ENCODE data around the gene ZDHHC19.

The ZDHHC19 gene

DNA sequence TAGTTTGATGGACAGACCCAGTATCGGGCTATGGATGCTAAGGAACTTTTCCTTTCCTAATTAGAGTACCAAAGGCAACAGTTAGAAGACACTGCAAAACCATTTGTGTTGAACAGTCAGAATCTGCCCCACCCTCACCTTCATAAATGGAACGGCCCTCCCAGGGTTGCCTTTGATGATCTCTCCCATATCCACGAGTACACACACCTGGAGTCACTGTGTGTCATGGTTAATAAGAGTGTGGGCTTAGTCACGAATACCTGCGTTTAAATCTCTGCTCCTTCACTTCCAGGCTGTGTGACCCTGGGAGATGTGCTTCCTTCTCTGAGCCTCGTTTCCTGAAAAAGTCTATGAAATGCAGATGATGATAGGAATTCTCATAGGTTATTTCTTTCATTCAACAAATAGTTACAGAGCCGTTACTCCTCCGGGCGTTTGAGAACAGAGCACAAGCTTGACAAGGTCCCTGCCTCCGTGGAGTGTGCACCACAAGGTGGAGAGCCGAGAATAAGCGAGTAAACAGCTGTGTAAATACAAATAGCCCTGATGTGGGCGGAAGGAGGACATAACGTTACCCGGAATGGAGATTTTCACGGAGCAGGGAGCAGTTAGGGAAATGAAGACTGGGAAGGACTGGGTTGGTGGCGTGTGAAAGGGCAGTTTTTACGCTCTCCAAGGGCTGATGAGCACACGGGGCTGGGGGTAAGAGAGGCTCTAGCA lies 11.8 kb upstream of the ZDHHC19 start:
- Histone ChIP-seq H3K4me2 (ENCODE audit: low read length, poor library complexity, severe bottlenecking) (no peak overlapping the region), H3K4me1 (ENCODE audit: control insufficient read depth, insufficient read depth, low read depth, low read length) (peaks cover 7% of the 10 kb centered on the region), H2BK5ac (ENCODE audit: low read depth, low read length, poor library complexity, severe bottlenecking) (no peak overlapping the region), H3K23ac (ENCODE audit: low read length in 2 of 2) (no peak overlapping the region), H2BK120ac (ENCODE audit: low read depth, low read length) (no peak overlapping the region), H3K9me3 (ENCODE audit: control insufficient read depth, low read length) (no peaks in the 10 kb centered on the region), H2BK12ac (ENCODE audit: low read length in 2 of 2) (no peak overlapping the region), H3K9ac (ENCODE audit: low read length) (no peak overlapping the region), H3K4me3 (ENCODE audit: insufficient read depth in 1 of 2, low read depth in 1 of 2, low read length in 2 of 2) (no peak overlapping the region), H2AK5ac (ENCODE audit: low read length, severe bottlenecking) (no peak overlapping the region), H2AFZ (ENCODE audit: low read depth, low read length) (no peak overlapping the region), H3K27ac (ENCODE audit: low read length, poor library complexity, severe bottlenecking) (no peak overlapping the region), H3K79me1 (replicated peaks; ENCODE audit: low read length, poor library complexity, severe bottlenecking) (no peaks in the 10 kb centered on the region), H3K27me3 (ENCODE audit: control insufficient read depth in 1 of 2, insufficient read depth in 1 of 2, low read length in 2 of 2) (peaks cover 0 to 16% of the 10 kb centered on the region in 2 experiments), H3K36me3 (ENCODE audit: control insufficient read depth in 1 of 2, insufficient read depth in 2 of 2, low read depth in 1 of 2, low read length in 2 of 2) (no peaks in the 10 kb centered on the region), H3K14ac (ENCODE audit: low read length in 2 of 2) (no peak overlapping the region), H4K91ac (ENCODE audit: low read length) (no peak overlapping the region), H3K4ac (ENCODE audit: low read depth in 1 of 2, low read length in 2 of 2) (no peak overlapping the region), H4K8ac (ENCODE audit: low read length) (no peak overlapping the region), H2BK15ac (ENCODE audit: low read depth, poor library complexity, severe bottlenecking) (no peak overlapping the region), H3K18ac (ENCODE audit: low read depth in 1 of 2, low read length in 2 of 2) (no peak overlapping the region)
- 85% methylated on average over 17 of the region's 19 CpGs for WGBS
- DNase-seq, result no peak

- H2BK15ac ChIP-seq (ENCODE audit: low read depth, poor library complexity, severe bottlenecking), result no peak overlapping the region
- no peak overlapping the region for H2BK5ac ChIP-seq (ENCODE audit: low read depth, low read length, poor library complexity, severe bottlenecking)
- no peak overlapping the region for H2AFZ ChIP-seq (ENCODE audit: low read depth, low read length)
- H2BK120ac ChIP-seq (ENCODE audit: low read depth, low read length), result no peak overlapping the region
- no peak overlapping the region for H3K4me3 ChIP-seq (ENCODE audit: insufficient read depth in 1 of 2, low read depth in 1 of 2, low read length in 2 of 2)
- no peak overlapping the region for H3K4ac ChIP-seq (ENCODE audit: low read depth in 1 of 2, low read length in 2 of 2)
- no peak overlapping the region for H3K14ac ChIP-seq (ENCODE audit: low read length in 2 of 2)
- H3K4me1 ChIP-seq (ENCODE audit: control insufficient read depth, insufficient read depth, low read depth, low read length), result peaks cover 12% of the 10 kb centered on the region
- DNase-seq, result no peak
- H4K91ac ChIP-seq (ENCODE audit: low read length), result no peak overlapping the region
- H2AK5ac ChIP-seq (ENCODE audit: low read length, severe bottlenecking), result no peak overlapping the region
- 91% methylated on average over 6 of the region's 7 CpGs for WGBS
- H2BK12ac ChIP-seq (ENCODE audit: low read length in 2 of 2), result no peak overlapping the region
- no peak overlapping the region for H3K27ac ChIP-seq (ENCODE audit: low read length, poor library complexity, severe bottlenecking)
- H3K27me3 ChIP-seq (ENCODE audit: control insufficient read depth in 1 of 2, insufficient read depth in 1 of 2, low read length in 2 of 2), result peaks cover 0 to 10% of the 10 kb centered on the region in 2 experiments
- H3K36me3 ChIP-seq (ENCODE audit: control insufficient read depth in 1 of 2, insufficient read depth in 2 of 2, low read depth in 1 of 2, low read length in 2 of 2), result no peaks in the 10 kb centered on the region
- no peaks in the 10 kb centered on the region for H3K9me3 ChIP-seq (ENCODE audit: control insufficient read depth, low read length)
- no peak overlapping the region for H3K23ac ChIP-seq (ENCODE audit: low read length in 2 of 2)
- no peak overlapping the region for H3K9ac ChIP-seq (ENCODE audit: low read length)
- no peak overlapping the region for H4K8ac ChIP-seq (ENCODE audit: low read length)
- H3K4me2 ChIP-seq (ENCODE audit: low read length, poor library complexity, severe bottlenecking), result no peak overlapping the region
- no peaks in the 10 kb centered on the region for H3K79me1 ChIP-seq (replicated peaks; ENCODE audit: low read length, poor library complexity, severe bottlenecking)
- H3K18ac ChIP-seq (ENCODE audit: low read depth in 1 of 2, low read length in 2 of 2), result no peak overlapping the region
Measured at GRCh38 chr3:196220991-196221390, 9.8 kb upstream of the ZDHHC19 start.

- Histone ChIP-seq H3K18ac (ENCODE audit: low read depth in 1 of 2, low read length in 2 of 2) (no peak overlapping the region), H3K4me2 (ENCODE audit: low read length, poor library complexity, severe bottlenecking) (no peak overlapping the region), H2AFZ (ENCODE audit: low read depth, low read length) (no peak overlapping the region), H3K4me1 (ENCODE audit: control insufficient read depth, insufficient read depth, low read depth, low read length) (peaks cover 12% of the 10 kb centered on the region), H3K4ac (ENCODE audit: low read depth in 1 of 2, low read length in 2 of 2) (no peak overlapping the region), H4K91ac (ENCODE audit: low read length) (no peak overlapping the region), H3K23ac (ENCODE audit: low read length in 2 of 2) (no peak overlapping the region), H3K4me3 (ENCODE audit: insufficient read depth in 1 of 2, low read depth in 1 of 2, low read length in 2 of 2) (no peak overlapping the region), H3K79me1 (replicated peaks; ENCODE audit: low read length, poor library complexity, severe bottlenecking) (no peaks in the 10 kb centered on the region), H2BK12ac (ENCODE audit: low read length in 2 of 2) (no peak overlapping the region), H3K9ac (ENCODE audit: low read length) (no peak overlapping the region), H3K14ac (ENCODE audit: low read length in 2 of 2) (no peak overlapping the region), H3K36me3 (ENCODE audit: control insufficient read depth in 1 of 2, insufficient read depth in 2 of 2, low read depth in 1 of 2, low read length in 2 of 2) (no peaks in the 10 kb centered on the region), H3K27me3 (ENCODE audit: control insufficient read depth in 1 of 2, insufficient read depth in 1 of 2, low read length in 2 of 2) (peaks cover 0 to 14% of the 10 kb centered on the region in 2 experiments), H4K8ac (ENCODE audit: low read length) (no peak overlapping the region), H3K9me3 (ENCODE audit: control insufficient read depth, low read length) (no peaks in the 10 kb centered on the region), H2BK5ac (ENCODE audit: low read depth, low read length, poor library complexity, severe bottlenecking) (no peak overlapping the region), H2BK15ac (ENCODE audit: low read depth, poor library complexity, severe bottlenecking) (no peak overlapping the region), H3K27ac (ENCODE audit: low read length, poor library complexity, severe bottlenecking) (no peak overlapping the region), H2BK120ac (ENCODE audit: low read depth, low read length) (no peak overlapping the region), H2AK5ac (ENCODE audit: low read length, severe bottlenecking) (no peak overlapping the region)
- WGBS, result 93% methylated on average over 7 of the region's 10 CpGs
- no peak for DNase-seq
Measured at GRCh38 chr3:196220587-196220986, 9.4 kb upstream of the ZDHHC19 start.

- peaks cover 13% of the 10 kb centered on the region for H3K4me1 ChIP-seq (ENCODE audit: control insufficient read depth, insufficient read depth, low read depth, low read length)
- no peak overlapping the region for H2BK15ac ChIP-seq (ENCODE audit: low read depth, poor library complexity, severe bottlenecking)
- H3K14ac ChIP-seq (ENCODE audit: low read length in 2 of 2), result no peak overlapping the region
- H2BK5ac ChIP-seq (ENCODE audit: low read depth, low read length, poor library complexity, severe bottlenecking), result no peak overlapping the region
- H3K9me3 ChIP-seq (ENCODE audit: control insufficient read depth, low read length), result no peaks in the 10 kb centered on the region
- peaks cover 0 to 16% of the 10 kb centered on the region in 2 experiments for H3K27me3 ChIP-seq (ENCODE audit: control insufficient read depth in 1 of 2, insufficient read depth in 1 of 2, low read length in 2 of 2)
- no peak overlapping the region for H4K91ac ChIP-seq (ENCODE audit: low read length)
- H3K4me2 ChIP-seq (ENCODE audit: low read length, poor library complexity, severe bottlenecking), result no peak overlapping the region
- H3K23ac ChIP-seq (ENCODE audit: low read length in 2 of 2), result no peak overlapping the region
- peak overlapping the region; percentile 0 for H3K27ac ChIP-seq (ENCODE audit: low read length, poor library complexity, severe bottlenecking)
- no peak overlapping the region for H3K18ac ChIP-seq (ENCODE audit: low read depth in 1 of 2, low read length in 2 of 2)
- no peak overlapping the region for H2BK12ac ChIP-seq (ENCODE audit: low read length in 2 of 2)
- peak overlapping the region in 1 of 2 experiments; percentile 74 for H3K4me3 ChIP-seq (ENCODE audit: insufficient read depth in 1 of 2, low read depth in 1 of 2, low read length in 2 of 2)
- H3K9ac ChIP-seq (ENCODE audit: low read length), result peak overlapping the region; percentile 77
- no peak for DNase-seq
- no peak overlapping the region for H2BK120ac ChIP-seq (ENCODE audit: low read depth, low read length)
- no peaks in the 10 kb centered on the region for H3K36me3 ChIP-seq (ENCODE audit: control insufficient read depth in 1 of 2, insufficient read depth in 2 of 2, low read depth in 1 of 2, low read length in 2 of 2)
- no peak overlapping the region for H2AK5ac ChIP-seq (ENCODE audit: low read length, severe bottlenecking)
- H4K8ac ChIP-seq (ENCODE audit: low read length), result no peak overlapping the region
- 90% methylated on average over 19 of the region's 19 CpGs for WGBS
- no peak overlapping the region for H3K4ac ChIP-seq (ENCODE audit: low read depth in 1 of 2, low read length in 2 of 2)
- no peaks in the 10 kb centered on the region for H3K79me1 ChIP-seq (replicated peaks; ENCODE audit: low read length, poor library complexity, severe bottlenecking)
- no peak overlapping the region for H2AFZ ChIP-seq (ENCODE audit: low read depth, low read length)
Measured at GRCh38 chr3:196219970-196220311, 8.7 kb upstream of the ZDHHC19 start.
